DMS153 (cell line): Measurements from ENCODE around the gene PHEX.

ENCODE experiments used
- DNase-seq: peaks from one replicate; lab custom pipeline; 2025; lab: John Stamatoyannopoulos, UW

Gene PHEX

GRCh38 chrX:22150371-22150770, 118.2 kb downstream of the PHEX start:
- DNase-seq = no peak

DNA sequence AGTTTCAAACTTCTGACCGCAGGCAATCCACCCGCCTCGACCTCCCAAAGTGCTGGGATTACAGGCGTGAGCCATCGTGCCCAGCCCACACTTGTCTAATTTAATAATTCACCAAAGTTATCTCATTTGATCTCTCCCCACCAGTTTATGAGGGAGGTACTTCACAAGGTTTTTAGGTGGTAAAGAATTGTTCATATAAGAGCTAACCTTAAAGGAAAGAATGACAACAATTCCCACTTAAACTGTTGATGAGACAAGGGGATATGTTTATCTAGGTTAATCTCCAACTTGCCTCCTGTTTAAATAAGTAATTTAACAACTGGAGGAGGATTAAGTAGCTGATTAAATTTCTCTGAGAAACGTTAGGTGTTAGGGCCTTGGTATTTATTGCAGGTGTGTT, 123.0 kb downstream of the PHEX start:
- DNase-seq = no peak

- DNase-seq = no peak
Observed at GRCh38 chrX:22159071-22159470, 126.9 kb downstream of the PHEX start.

DNA sequence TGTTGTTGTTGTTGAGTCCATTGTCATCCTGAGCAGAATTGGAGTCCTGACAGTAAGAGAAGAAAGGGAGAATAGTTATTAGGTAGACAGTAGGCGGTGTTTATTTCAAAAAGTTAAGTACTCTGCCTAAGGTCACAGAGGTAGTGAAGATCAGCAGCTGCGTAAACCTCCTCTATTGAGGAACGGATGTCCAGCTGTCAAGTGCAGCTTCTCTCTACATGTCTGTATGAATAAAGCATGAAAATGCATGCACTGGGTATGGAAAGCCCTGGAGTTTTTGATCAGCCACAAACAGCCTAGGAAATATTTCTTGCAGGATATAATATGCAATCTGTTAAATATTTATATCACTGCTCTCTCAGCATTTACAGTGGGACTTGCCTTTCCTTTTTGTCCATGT, 131.2 kb downstream of the PHEX start:
- DNase-seq = peak; percentile 27

DNA sequence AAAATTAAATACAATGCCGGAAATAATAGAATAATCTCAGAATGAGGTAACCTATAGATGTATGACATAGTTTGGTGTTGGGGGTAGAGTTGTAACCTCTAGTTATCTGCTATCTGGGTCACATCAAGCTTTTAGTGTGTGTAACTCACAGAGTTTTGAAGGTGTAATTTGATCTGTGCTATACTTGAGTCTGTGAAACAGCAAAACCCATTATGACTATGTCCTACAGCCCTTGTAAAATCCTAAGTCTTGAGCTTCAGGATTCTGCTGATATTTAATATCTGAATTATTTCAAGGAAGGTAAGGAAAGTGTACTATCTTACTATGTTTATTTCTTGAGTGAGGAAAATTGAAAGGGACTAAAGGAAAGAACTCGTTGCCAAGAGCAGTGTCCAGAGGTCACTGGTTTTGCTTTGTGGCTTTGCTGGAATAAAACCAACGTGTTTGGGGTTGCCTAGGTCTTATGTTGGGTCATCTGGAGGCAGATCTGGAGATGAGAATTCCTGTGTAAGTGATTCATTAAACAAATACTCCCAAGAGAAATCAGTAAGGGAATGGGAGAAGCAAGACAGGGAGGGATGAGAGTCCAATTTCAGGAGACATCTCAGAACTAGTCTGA, 132.8 kb downstream of the PHEX start:
- DNase-seq = no peak

- DNase-seq = no peak
Observed at GRCh38 chrX:22165732-22166457, 133.8 kb downstream of the PHEX start.

GRCh38 chrX:22171287-22172060, 139.3 kb downstream of the PHEX start:
- DNase-seq = no peak

DNA sequence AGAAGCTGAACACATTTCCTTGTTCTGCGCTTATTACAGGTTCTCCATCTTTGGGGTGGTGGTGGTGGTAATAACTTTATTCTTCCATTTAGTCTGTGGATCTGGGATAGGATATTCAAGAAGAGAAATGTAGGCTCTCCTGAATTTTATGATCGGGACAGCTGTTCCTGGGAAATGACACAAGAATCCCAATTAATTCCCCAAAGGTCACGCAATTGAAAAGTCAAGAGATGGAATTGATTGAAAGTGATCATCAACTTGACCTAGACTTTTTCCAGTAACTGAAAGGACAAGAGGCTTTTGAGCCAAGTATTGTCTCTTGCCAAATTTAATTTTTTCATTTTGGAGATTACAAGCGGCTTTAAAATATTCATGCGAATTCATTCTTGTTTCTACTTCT, 141.8 kb downstream of the PHEX start:
- no peak for DNase-seq

- DNase-seq = no peak
Observed at GRCh38 chrX:22177950-22178515, 145.9 kb downstream of the PHEX start.

GRCh38 chrX:22184096-22184495, 152.0 kb downstream of the PHEX start:
- DNase-seq = no peak

DNA sequence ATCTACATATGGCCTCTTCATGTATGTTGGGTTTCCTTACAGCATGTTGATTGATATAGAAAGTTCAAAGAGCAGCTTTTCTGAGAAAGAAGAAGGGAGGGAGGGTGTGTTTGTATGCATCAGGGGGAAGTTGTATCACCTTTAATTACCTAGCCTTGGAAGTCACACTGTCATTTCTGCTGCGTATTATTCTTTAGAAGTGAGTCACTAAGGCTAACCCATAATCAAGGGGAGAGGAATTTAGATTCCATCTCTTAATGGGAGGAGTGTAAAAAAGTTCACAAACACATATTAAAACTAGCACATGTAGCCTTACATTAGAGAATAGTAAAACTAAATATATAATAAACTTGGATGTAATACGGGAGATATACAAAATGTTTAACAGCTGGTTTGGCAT, 154.0 kb downstream of the PHEX start:
- no peak for DNase-seq

DNA sequence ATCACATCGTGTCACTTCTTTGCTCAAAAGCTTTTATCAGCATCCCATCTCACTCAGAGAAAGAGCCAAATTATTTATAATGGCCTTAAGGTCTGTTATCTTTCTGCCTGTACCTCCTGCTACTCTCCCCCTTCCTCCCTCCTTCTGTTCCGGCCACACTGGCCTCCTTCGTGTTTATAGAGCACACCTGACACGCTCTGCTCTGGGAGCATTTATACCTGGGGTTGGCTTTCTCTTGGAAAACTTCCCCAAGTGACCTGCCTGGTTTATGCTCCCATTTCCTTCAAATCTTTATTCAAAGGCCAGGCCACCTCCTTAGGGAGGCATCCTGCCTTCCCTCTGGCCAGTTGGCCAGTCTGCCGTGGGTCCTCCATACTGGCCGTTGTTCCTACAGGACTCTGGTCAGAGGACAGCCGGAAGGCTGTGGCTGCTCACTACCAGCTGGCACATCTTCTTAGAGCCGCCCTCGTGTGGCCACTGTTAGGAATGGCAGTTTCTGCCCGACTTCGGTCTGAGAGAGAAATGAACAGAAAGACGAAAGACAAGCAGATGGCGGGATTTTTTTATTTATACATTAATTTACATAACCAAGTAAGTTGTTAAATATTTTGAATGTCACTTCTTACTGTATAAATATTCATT, 160.4 kb downstream of the PHEX start:
- peak; percentile 9 for DNase-seq

DNA sequence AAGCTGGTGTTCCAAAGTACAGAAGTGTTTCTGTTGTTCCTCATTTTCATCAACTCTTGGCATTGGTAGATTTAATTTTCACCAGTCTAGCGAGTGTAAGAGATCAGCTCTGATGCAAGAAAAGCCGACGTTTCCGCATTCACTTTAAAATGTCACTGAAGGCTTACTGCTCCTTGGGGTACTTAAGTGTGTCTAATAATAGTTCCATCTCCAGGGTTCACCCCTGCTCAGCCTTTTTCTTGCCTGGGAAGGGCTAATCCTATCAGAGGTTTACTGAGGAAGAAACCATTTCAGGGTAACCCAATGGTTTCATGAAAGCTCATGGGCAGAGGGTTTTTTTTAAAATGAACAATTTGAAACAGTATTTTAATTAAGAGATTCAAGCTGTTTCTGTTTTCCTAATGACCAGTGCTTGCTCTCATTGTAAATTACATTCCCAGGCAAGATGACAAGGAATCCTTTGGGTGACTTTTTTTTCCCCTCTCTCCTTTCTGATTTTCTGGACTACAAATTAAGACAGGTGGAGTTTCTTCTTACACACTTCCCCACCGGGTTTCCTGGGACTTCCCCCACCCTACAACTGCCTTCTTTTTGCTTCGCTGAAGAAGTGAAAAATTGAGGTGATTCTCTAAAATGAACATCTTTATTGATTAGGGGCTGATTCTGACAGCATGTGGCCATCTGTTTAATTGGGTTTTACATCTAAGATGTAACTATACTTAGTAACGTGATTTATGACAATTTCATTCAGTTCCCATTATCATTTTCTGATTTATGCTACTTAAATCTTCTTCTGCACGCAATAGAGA, 161.9 kb downstream of the PHEX start:
- no peak for DNase-seq

DNA sequence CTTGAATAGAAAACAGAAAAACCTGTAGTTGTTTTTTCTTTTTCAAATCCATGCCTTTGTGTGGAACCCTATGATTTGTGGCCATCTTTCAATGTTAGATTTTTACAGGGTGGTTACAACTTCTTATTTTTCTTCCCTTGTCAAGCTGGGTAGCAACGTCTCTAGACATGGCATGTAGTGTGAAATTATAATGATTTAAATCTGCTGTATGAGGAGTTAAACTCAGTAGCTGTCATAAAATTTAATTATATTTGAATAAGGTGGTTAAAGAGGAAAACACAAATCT, 162.5 kb downstream of the PHEX start:
- no peak for DNase-seq

DNA sequence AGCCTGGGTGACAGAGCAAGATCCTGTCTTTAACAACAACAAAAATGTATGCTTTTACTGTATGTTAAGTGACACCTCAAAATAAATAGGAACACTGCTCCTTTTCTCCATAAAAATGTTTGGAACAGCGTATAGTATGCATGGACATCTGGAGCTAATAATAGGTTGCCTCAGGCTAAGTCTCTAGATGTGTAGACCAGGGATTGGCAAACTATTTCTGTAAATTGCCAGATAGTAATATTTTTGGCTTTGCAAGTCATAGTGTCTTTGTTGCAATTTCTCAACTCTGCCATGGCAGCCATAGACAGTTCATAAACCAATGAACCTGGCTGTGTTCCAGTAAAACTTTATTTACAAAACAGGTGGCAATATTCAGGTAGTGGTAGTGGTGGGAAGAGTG, 164.0 kb downstream of the PHEX start:
- no peak for DNase-seq

- DNase-seq = no peak
Observed at GRCh38 chrX:22202251-22202650, 170.1 kb downstream of the PHEX start.

DNA sequence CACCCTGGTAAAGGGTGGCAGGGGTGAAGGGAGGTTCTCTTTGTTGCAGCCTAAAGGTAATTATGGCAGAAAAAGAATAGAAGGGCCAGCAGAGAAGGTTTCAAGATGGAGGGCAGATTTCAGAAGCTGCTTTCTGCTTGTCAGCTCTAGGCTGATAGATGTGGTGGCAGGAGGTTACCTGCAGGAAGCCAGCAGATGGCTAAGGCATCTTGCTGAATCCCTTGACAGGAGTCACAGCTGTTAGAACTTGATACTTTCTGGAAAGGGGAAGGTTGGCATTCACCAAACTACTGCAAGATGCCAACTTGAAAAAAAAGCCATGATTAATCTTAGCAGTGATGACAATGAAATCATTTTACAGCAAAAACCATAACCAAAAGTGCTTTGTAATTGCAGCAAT, 171.1 kb downstream of the PHEX start:
- DNase-seq = no peak

- DNase-seq = no peak
Observed at GRCh38 chrX:22206781-22207180, 174.7 kb downstream of the PHEX start.

DNA sequence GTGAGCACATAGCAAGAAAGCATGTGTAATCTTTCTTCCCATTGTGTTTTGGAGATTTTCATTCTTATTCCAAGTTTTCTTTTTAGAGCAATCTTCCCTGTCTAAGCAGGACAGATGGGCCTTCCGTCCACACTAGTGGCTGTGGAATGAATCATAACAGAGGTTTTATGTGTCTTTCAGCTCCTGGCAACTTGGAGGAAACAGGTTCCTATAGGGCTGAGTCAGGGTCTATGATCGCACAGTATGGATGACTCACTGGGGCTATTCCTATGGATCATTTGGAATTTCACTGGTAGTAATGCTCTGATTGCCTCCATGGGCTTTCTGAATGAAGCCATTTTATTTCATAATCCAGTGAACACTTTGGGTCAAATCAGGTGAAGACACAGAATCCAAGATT, 188.8 kb downstream of the PHEX start:
- DNase-seq = no peak

GRCh38 chrX:22234380-22234779, 202.3 kb downstream of the PHEX start:
- DNase-seq = no peak

DNA sequence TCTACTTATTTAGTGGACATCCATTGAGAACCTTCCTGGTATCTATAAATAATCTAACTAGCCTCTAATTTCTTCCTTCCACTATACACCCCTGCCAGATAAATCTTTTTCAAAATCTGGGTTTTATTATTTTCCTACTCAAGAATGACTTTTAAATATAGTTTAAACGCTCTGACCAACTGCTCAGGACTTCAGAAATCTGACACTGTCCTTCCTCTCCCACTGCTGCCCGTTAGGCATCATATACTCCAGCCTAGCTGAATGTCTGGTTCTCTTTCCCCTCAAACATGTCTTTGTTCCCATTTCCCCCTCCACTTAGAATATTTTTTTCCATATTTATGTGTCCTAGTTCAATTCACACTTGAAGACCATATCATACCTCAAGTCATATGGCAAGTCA, 205.4 kb downstream of the PHEX start:
- DNase-seq = no peak

GRCh38 chrX:22246620-22247019, 214.5 kb downstream of the PHEX start:
- no peak for DNase-seq
